A673 (cell line): Measurements from ENCODE around the gene SDHB. TPM values are rescaled to one million over a fixed set of nuclear protein-coding genes. Genes with fewer than 3 reads are reported as not detected.

Experiments used
- BruUV-seq: library from RNA; stranded (reverse); fragments of 400-500 nt; replicated peaks from 2 replicates; lab custom pipeline; 2021; lab: Mats Ljungman, UMichigan
- CTCF ChIA-PET: fragments of 300-600 bp; sonication (Branson Sonifier 250); formaldehyde crosslinking; loops from one replicate; lab custom pipeline; 2022; ENCODE audit warnings: antibody characterized with exemption; lab: Charles Lee
- POLR2A ChIA-PET: fragments of 300-600 bp; sonication (Branson Sonifier 250); formaldehyde crosslinking; loops from one replicate; lab custom pipeline; 2022; ENCODE audit warnings: antibody characterized with exemption; ENCODE audit not compliant: low non-redundant PET; lab: Charles Lee
- DNase-seq: peaks from one replicate; pipeline ENCODE4 v3.0.0-alpha.2; 2015; ENCODE audit warnings: low spot score
- H3K27ac ChIP-seq: fragments of 200-600 bp; sonication (generic); 2 replicates; pipeline ENCODE4 v1.5.1; 2016; ENCODE audit warnings: mixed run types, low read depth, mild to moderate bottlenecking, mixed read lengths, antibody characterized with exemption, low read length; ENCODE audit not compliant: poor library complexity, severe bottlenecking
- H3K27me3 ChIP-seq: fragments of 200-600 bp; sonication (generic); replicated peaks from 2 replicates; pipeline ENCODE4 v1.6.1; 2017; ENCODE audit warnings: mixed run types, low read depth, mild to moderate bottlenecking, mixed read lengths, antibody characterized with exemption, low read length; ENCODE audit not compliant: insufficient read depth, poor library complexity
- H3K36me3 ChIP-seq: fragments of 200-600 bp; sonication (generic); 2 replicates; pipeline ENCODE4 v1.6.1; 2016; ENCODE audit warnings: mixed run types, mild to moderate bottlenecking, mixed read lengths, antibody characterized with exemption, low read length; ENCODE audit not compliant: insufficient read depth, poor library complexity, severe bottlenecking
- H3K4me1 ChIP-seq: fragments of 200-600 bp; sonication (generic); 2 replicates; pipeline ENCODE4 v1.6.1; 2017; ENCODE audit warnings: mixed run types, mild to moderate bottlenecking, mixed read lengths, antibody characterized with exemption, low read length; ENCODE audit not compliant: insufficient read depth, poor library complexity, severe bottlenecking
- H3K4me3 ChIP-seq: fragments of 200-600 bp; sonication (generic); 2 replicates; pipeline ENCODE4 v1.5.1; 2016; ENCODE audit warnings: low read depth, mixed run types, mild to moderate bottlenecking, mixed read lengths, low read length; ENCODE audit not compliant: poor library complexity, severe bottlenecking
- H3K9me3 ChIP-seq: fragments of 200-600 bp; sonication (generic); 2 replicates; pipeline ENCODE4 v1.6.1; 2016; ENCODE audit warnings: mixed run types, low read depth, mild to moderate bottlenecking, mixed read lengths, antibody characterized with exemption, low read length; ENCODE audit not compliant: poor library complexity, severe bottlenecking
- CTCF ChIP-seq: fragments of 300-800, 200-600 bp; sonication (generic); conservative IDR thresholded peaks from 2 replicates; pipeline ENCODE4 v1.5.1; 2017; ENCODE audit warnings: low read depth, mild to moderate bottlenecking, antibody characterized with exemption, low read length, moderate library complexity, mixed read lengths
- EZH2 ChIP-seq: fragments of 200-600 bp; sonication (generic); IDR thresholded peaks from 2 replicates; pipeline ENCODE4 v1.6.1; 2017; ENCODE audit warnings: borderline replicate concordance, low read depth, mild to moderate bottlenecking, mixed read lengths, antibody characterized with exemption, low read length; ENCODE audit not compliant: poor library complexity, severe bottlenecking
- intact Hi-C: fragments of 100-400 bp; cut with micrococcal nuclease; formaldehyde crosslinking; loops from one replicate; pipeline ENCODE4 v1.10.0; 2022; ENCODE audit not compliant: unreplicated experiment
- total RNA-seq: library from RNA; stranded (reverse); gene quantifications from 2 replicates; pipeline ENCODE4 v1.2.3, GENCODE V29; 2021

Gene SDHB
- total RNA-seq, 1 experiment from 2014 or later: 208 TPM

DNA sequence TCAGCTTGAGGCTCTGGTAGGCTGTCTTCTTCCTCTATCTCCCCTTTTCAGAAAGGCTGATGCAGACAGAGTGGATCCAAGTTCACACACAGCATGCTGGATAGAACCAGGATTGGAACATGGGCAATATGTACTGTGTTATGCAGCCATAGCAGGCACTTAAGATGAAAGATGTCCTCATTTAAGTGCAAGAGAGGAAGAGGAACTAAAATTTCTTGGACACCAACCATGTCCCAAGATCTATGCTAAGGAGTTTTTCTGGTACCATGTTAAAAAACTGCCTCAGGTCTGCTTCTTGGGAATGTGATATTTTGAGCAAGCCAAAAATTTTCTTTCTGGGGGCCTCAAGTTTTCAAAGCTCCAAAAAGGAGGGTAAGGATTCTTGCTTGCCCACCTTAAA, 1.2 kb downstream of the SDHB start:
- intact Hi-C loops: no loop called here

GRCh38 chr1:17052038-17052437, 1.8 kb downstream of the SDHB start:
- peaks cover 16% of the 10 kb centered on the region for H3K4me1 ChIP-seq
- no TSS peak for BruUV-seq
- DNase-seq: no peak
- ChIA-PET CTCF (no interaction called here), POLR2A (no interaction called here)
- H3K4me3 ChIP-seq: no peak overlapping the region
- no peak overlapping the region for H3K27ac ChIP-seq
- H3K27me3 ChIP-seq: no peaks in the 10 kb centered on the region
- H3K36me3 ChIP-seq: peaks cover 30% of the 10 kb centered on the region
- TF ChIP-seq EZH2 (no peak), CTCF (no peak)
- intact Hi-C loops: no loop called here
- no peaks in the 10 kb centered on the region for H3K9me3 ChIP-seq

More for the DNA sequence above, 1.2 kb downstream of the SDHB start:
- Histone ChIP-seq H3K4me3 (peak overlapping the region; percentile 89), H3K27ac (peak overlapping the region; percentile 66), H3K36me3 (peaks cover 30% of the 10 kb centered on the region), H3K4me1 (peaks cover 16% of the 10 kb centered on the region), H3K9me3 (no peaks in the 10 kb centered on the region), H3K27me3 (no peaks in the 10 kb centered on the region)
- ChIA-PET CTCF (no interaction called here), POLR2A (no interaction called here)
- no peak for TF ChIP-seq EZH2
- TF ChIP-seq CTCF: no peak
- BruUV-seq: no TSS peak
- DNase-seq: no peak

DNA sequence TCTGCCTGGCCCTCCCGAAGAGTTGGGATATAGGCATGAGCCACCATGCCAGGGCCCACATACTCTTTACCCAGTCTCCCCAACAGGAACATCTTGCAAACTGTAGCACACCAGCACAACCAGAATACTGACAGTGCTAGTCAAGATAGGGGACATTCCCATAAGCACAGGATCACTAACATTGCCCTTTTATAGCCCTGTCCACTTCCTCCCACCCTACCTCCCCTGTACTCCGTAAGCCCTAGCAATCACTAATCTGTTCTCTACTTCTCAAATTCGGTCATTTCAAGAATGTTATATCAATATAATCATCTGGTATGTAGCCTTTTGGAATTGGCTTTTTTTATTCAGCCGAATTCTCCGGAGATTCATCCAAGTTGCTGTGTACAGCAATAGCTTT, 5.9 kb downstream of the SDHB start:
- TF ChIP-seq CTCF (no peak), EZH2 (no peak)
- Histone ChIP-seq H3K4me1 (peaks cover 20% of the 10 kb centered on the region), H3K36me3 (peaks cover 52% of the 10 kb centered on the region), H3K4me3 (no peak overlapping the region), H3K27me3 (no peaks in the 10 kb centered on the region), H3K9me3 (no peaks in the 10 kb centered on the region), H3K27ac (no peak overlapping the region)
- DNase-seq: no peak
- POLR2A ChIA-PET: no interaction called here
- no TSS peak for BruUV-seq
- intact Hi-C loops: loop anchor here (2.0 to 10.0 kb wide), 2 partner anchors 97 to 423 kb away; no protein-coding TSS in a partner anchor
- CTCF ChIA-PET: interaction anchor here (0.6 kb wide), 1 partner anchor 85 kb away, joined by 7 read pairs; no protein-coding TSS in a partner anchor
